ENCODE measurements around the gene SCFD2.

DNA sequence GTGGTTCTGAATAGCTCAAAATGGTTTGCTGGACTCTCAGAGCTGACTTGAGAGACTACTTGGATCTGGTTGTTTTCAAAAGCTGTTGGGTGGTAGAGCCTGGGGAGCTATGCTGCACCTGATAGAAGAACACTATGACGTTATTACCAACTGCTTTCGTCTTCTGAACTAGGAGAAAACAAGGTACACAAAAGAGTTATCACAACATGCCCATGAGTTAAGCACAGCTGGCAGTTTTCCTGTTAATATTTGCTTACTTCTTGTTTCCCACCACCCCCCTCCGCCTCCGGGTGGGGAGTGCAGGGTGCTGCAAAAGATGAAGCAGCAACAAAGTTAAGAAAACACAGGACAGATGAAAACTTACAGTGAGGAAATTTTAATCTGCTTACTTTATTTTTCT, 434.6 kb downstream of the SCFD2 start:
- TF ChIP-seq, protein P1, sequence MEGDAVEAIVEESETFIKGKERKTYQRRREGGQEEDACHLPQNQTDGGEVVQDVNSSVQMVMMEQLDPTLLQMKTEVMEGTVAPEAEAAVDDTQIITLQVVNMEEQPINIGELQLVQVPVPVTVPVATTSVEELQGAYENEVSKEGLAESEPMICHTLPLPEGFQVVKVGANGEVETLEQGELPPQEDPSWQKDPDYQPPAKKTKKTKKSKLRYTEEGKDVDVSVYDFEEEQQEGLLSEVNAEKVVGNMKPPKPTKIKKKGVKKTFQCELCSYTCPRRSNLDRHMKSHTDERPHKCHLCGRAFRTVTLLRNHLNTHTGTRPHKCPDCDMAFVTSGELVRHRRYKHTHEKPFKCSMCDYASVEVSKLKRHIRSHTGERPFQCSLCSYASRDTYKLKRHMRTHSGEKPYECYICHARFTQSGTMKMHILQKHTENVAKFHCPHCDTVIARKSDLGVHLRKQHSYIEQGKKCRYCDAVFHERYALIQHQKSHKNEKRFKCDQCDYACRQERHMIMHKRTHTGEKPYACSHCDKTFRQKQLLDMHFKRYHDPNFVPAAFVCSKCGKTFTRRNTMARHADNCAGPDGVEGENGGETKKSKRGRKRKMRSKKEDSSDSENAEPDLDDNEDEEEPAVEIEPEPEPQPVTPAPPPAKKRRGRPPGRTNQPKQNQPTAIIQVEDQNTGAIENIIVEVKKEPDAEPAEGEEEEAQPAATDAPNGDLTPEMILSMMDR (IDR thresholded peaks at IDR 0.05; ENCODE audit: poor library complexity, severe bottlenecking) = no peak
- no peak for TF ChIP-seq EP300 (conservative IDR thresholded peaks at IDR 0.05; ENCODE audit: poor library complexity, severe bottlenecking)
- TF ChIP-seq POLR2AphosphoS5 (IDR thresholded peaks at IDR 0.05) = no peak
- no peak for TF ChIP-seq RAD21 (conservative IDR thresholded peaks at IDR 0.05)
- TF ChIP-seq MXI1 (conservative IDR thresholded peaks at IDR 0.05; ENCODE audit: poor library complexity, severe bottlenecking) = no peak
